Neural cell (in vitro differentiated cells): ENCODE results near the gene PRDM2. TPM values are rescaled to one million over a fixed set of nuclear protein-coding genes. Genes with fewer than 3 reads are reported as not detected.

Experiments
- H2AFZ ChIP-seq: fragments of 200-600, 300-800 bp; sonication (generic), shearing (Covaris generic); 2 replicates; pipeline ENCODE4 v1.6.0; 2014; ENCODE audit warnings: low read depth, mild to moderate bottlenecking, antibody characterized with exemption, low read length, moderate library complexity
- H3F3A ChIP-seq: fragments of 200-600 bp; shearing (Covaris generic); 2 replicates; pipeline ENCODE4 v1.6.1; 2016; ENCODE audit warnings: mild to moderate bottlenecking, moderate library complexity, mixed read lengths, antibody characterized with exemption, low read length; ENCODE audit not compliant: insufficient read depth, poor library complexity, severe bottlenecking
- H3K27ac ChIP-seq: fragments of 200-600, 300-800 bp; sonication (generic), shearing (Covaris generic); 2 replicates; pipeline ENCODE4 v1.5.1; 2014; ENCODE audit warnings: mild to moderate bottlenecking, low read length, moderate library complexity
- H3K27me3 ChIP-seq: fragments of 300-800, 200-600 bp; sonication (generic), shearing (Covaris generic); 2 replicates; pipeline ENCODE4 v1.6.0; 2014; ENCODE audit warnings: mild to moderate bottlenecking, low read depth, low read length, moderate library complexity; ENCODE audit not compliant: insufficient read depth
- H3K36me3 ChIP-seq: fragments of 300-800, 200-600 bp; sonication (generic), shearing (Covaris generic); 2 replicates; pipeline ENCODE4 v1.5.1; 2014; ENCODE audit warnings: mild to moderate bottlenecking, antibody characterized with exemption, low read length, moderate library complexity; ENCODE audit not compliant: insufficient read depth
- H3K4me2 ChIP-seq: fragments of 300-800, 200-600 bp; sonication (generic), shearing (Covaris generic); 2 replicates; pipeline ENCODE4 v1.6.0; 2014; ENCODE audit warnings: mild to moderate bottlenecking, low read length
- H3K4me3 ChIP-seq: fragments of 300-800, 200-600 bp; sonication (generic), shearing (Covaris generic); 2 replicates; pipeline ENCODE4 v1.5.1; 2014; ENCODE audit warnings: mild to moderate bottlenecking, low read length, moderate library complexity
- H3K79me2 ChIP-seq: fragments of 200-600 bp; shearing (Covaris generic); replicated peaks from 2 replicates; pipeline ENCODE4 v1.6.0; 2014; ENCODE audit warnings: mild to moderate bottlenecking, low read length, moderate library complexity; ENCODE audit not compliant: insufficient read depth
- H3K9ac ChIP-seq: fragments of 300-800, 200-600 bp; sonication (generic), shearing (Covaris generic); 2 replicates; pipeline ENCODE4 v1.6.1; 2016; ENCODE audit warnings: mild to moderate bottlenecking, low read length, mixed read lengths
- H3K9me2 ChIP-seq: fragments of 200-600 bp; shearing (Covaris generic); 2 replicates; pipeline ENCODE4 v1.6.1; 2016; ENCODE audit warnings: mild to moderate bottlenecking, low read length, mixed read lengths; ENCODE audit not compliant: insufficient read depth
- H3K9me3 ChIP-seq: fragments of 200-600, 300-800 bp; sonication (generic), shearing (Covaris generic); 2 replicates; pipeline ENCODE4 v1.6.1; 2016; ENCODE audit warnings: mild to moderate bottlenecking, mixed run types, low read length, moderate library complexity, mixed read lengths
- H4K20me1 ChIP-seq: fragments of 200-600 bp; shearing (Covaris generic); 2 replicates; pipeline ENCODE4 v1.6.1; 2016; ENCODE audit warnings: mild to moderate bottlenecking, mixed run types; ENCODE audit not compliant: insufficient read depth
- CTCF ChIP-seq: fragments of 450-650 bp; IDR thresholded peaks from 2 replicates; pipeline ENCODE4 v1.5.1; 2014; ENCODE audit warnings: antibody characterized with exemption, mild to moderate bottlenecking, moderate library complexity; ENCODE audit not compliant: poor library complexity, severe bottlenecking
- EP300 ChIP-seq: fragments of 450-650 bp; conservative IDR thresholded peaks from 2 replicates; pipeline ENCODE4 v1.6.1; 2014; ENCODE audit warnings: antibody characterized with exemption, mild to moderate bottlenecking, moderate library complexity; ENCODE audit not compliant: poor library complexity, severe bottlenecking
- EZH2 ChIP-seq: fragments of 200-600, 300-800 bp; shearing (Covaris generic), sonication (generic); IDR thresholded peaks from 2 replicates; pipeline ENCODE4 v1.6.1; 2014; ENCODE audit warnings: antibody characterized with exemption, low read length, borderline replicate concordance, mild to moderate bottlenecking; ENCODE audit not compliant: insufficient read depth, poor library complexity, severe bottlenecking
- MXI1 ChIP-seq: fragments of 450-650 bp; conservative IDR thresholded peaks from 2 replicates; pipeline ENCODE4 v1.6.1; 2014; ENCODE audit warnings: antibody characterized with exemption, mild to moderate bottlenecking; ENCODE audit not compliant: poor library complexity, severe bottlenecking
- POLR2AphosphoS5 ChIP-seq: IDR thresholded peaks from 2 replicates; pipeline ENCODE4 v1.6.1; 2012
- RAD21 ChIP-seq: fragments of 450-650 bp; conservative IDR thresholded peaks from 2 replicates; pipeline ENCODE4 v1.6.1; 2014; ENCODE audit warnings: antibody characterized with exemption, mild to moderate bottlenecking, moderate library complexity
- REST ChIP-seq: IDR thresholded peaks from 2 replicates; pipeline ENCODE4 v1.6.1; 2012; ENCODE audit warnings: borderline replicate concordance
- SMC3 ChIP-seq: fragments of 450-650 bp; conservative IDR thresholded peaks from 2 replicates; pipeline ENCODE4 v1.6.1; 2014; ENCODE audit warnings: antibody characterized with exemption, mild to moderate bottlenecking, moderate library complexity; ENCODE audit not compliant: poor library complexity
- TAF1 ChIP-seq: IDR thresholded peaks from 2 replicates; pipeline ENCODE4 v1.6.1; 2012; ENCODE audit warnings: low read depth
- polyA plus RNA-seq: library from polyadenylated mRNA; depleted of rRNA; stranded (reverse); fragments of >200 nt; gene quantifications from 2 replicates; pipeline ENCODE4 v1.2.3, GENCODE V29; 2014

The PRDM2 gene
- polyA plus RNA-seq, 1 donor from 2014 or later, result 10.7 TPM

- no peak overlapping the region for H3K4me2 ChIP-seq
- H3K79me2 ChIP-seq, result peaks cover 4% of the 10 kb centered on the region
- H3K27me3 ChIP-seq, result no peaks in the 10 kb centered on the region
- no peak overlapping the region for H2AFZ ChIP-seq
- H3K4me3 ChIP-seq, result no peak overlapping the region
- no peaks in the 10 kb centered on the region for H3K36me3 ChIP-seq
- no peak overlapping the region for H3K9ac ChIP-seq
- no peaks in the 10 kb centered on the region for H4K20me1 ChIP-seq
- H3K9me3 ChIP-seq, result no peaks in the 10 kb centered on the region
- TF ChIP-seq POLR2AphosphoS5, result no peak
- no peak for TF ChIP-seq EP300
- no peak for TF ChIP-seq MXI1
- TF ChIP-seq CTCF, result no peak
- no peak for TF ChIP-seq TAF1
- no peak for TF ChIP-seq REST
- TF ChIP-seq RAD21, result no peak
- TF ChIP-seq SMC3, result no peak
- no peak for TF ChIP-seq EZH2
- H3K9me2 ChIP-seq, result no peaks in the 10 kb centered on the region
- H3K27ac ChIP-seq, result no peak overlapping the region
- H3F3A ChIP-seq, result peaks cover 2% of the 10 kb centered on the region
These were observed 2.2 kb upstream of the PRDM2 start for GRCh38 chr1:13697738-13698137.

- H3K27me3 ChIP-seq, result no peaks in the 10 kb centered on the region
- peak overlapping the region; percentile 65 for H3K27ac ChIP-seq
- no peaks in the 10 kb centered on the region for H3K9me2 ChIP-seq
- peaks cover 21% of the 10 kb centered on the region for H3K79me2 ChIP-seq
- no peaks in the 10 kb centered on the region for H3K36me3 ChIP-seq
- TF ChIP-seq POLR2AphosphoS5, result no peak
- no peak for TF ChIP-seq TAF1
- no peak for TF ChIP-seq RAD21
- TF ChIP-seq MXI1, result no peak
- TF ChIP-seq REST, result no peak
- TF ChIP-seq EP300, result no peak
- peak overlapping the region; percentile 77 for H3K4me3 ChIP-seq
- H3K4me2 ChIP-seq, result no peak overlapping the region
- peak overlapping the region; percentile 98 for H2AFZ ChIP-seq
- H3K9ac ChIP-seq, result peak overlapping the region; percentile 72
- H4K20me1 ChIP-seq, result no peaks in the 10 kb centered on the region
- no peaks in the 10 kb centered on the region for H3K9me3 ChIP-seq
- H3F3A ChIP-seq, result peaks cover 2% of the 10 kb centered on the region
These were observed 478 bp upstream of the PRDM2 start for GRCh38 chr1:13699510-13699909.
